NCI-H524 (cell line): ENCODE results near the gene NUP58.
A peak's percentile ranks its signal among the peaks of the same experiment; 100 is the strongest.

ENCODE experiments used
- DNase-seq, 2 experiments: peaks; one replicate each; lab custom pipeline; 2025; lab: John Stamatoyannopoulos, UW

The NUP58 gene, protein sequence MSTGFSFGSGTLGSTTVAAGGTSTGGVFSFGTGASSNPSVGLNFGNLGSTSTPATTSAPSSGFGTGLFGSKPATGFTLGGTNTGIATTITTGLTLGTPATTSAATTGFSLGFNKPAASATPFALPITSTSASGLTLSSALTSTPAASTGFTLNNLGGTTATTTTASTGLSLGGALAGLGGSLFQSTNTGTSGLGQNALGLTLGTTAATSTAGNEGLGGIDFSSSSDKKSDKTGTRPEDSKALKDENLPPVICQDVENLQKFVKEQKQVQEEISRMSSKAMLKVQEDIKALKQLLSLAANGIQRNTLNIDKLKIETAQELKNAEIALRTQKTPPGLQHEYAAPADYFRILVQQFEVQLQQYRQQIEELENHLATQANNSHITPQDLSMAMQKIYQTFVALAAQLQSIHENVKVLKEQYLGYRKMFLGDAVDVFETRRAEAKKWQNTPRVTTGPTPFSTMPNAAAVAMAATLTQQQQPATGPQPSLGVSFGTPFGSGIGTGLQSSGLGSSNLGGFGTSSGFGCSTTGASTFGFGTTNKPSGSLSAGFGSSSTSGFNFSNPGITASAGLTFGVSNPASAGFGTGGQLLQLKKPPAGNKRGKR

DNA sequence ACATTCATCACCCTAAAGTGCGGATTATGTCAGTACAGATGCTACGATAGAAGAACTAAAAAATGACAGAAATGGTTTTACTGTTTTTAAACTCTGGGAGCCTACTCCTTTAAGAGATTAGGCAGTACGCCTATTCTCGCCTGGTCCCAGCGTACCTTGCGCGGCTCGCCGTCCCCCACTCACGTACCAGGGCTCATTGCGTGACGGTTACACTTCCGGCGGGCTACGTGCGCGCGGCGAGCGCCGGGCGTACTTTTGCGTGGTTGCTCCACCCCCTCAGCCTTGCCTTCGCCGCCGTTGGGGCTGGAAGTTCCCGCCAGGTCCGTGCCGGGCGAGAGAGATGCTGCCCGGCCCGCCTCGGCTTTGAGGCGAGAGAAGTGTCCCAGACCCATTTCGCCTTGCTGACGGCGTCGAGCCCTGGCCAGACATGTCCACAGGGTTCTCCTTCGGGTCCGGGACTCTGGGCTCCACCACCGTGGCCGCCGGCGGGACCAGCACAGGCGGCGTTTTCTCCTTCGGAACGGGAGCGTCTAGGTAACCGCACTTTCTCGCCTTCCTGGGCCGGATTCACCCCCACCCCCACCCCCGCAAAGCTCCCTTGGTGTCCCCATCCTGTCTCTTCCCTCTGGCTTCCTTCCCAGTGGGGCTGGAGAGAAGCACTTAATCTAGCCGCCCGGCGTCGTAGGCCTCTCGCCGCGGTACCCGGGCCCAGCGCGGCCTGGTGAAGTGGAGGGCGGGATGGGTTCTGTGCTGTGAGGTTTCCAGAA is at the start of gene NUP58:
Gene NUP58 (plus strand): TSS at position 279 of the 767 bp plus-strand sequence. CDS start 149 bp downstream, at position 428.
- DNase-seq, result peak; percentile 96 to 98

DNA sequence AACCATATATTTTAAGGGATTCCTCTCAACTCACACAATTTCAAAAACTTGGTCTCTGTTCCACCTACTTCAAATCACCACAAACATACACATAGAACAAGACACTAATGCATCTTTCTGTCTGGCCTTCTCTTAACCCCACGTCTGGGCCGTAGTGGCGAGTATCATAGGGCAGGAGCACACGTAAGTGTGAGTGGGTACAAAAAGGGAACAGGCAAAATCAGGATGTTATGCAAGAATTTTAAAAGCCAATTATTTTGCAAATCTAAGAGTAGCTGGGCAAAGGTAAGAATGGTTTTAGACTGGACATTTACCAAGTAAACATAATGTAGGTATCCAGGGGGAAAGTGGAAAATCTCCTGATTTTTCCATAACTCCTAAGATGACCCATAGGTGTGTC is 49.2 kb upstream of the NUP58 start:
- no peak for DNase-seq

GRCh38 chr13:25252752-25253151 is 48.7 kb upstream of the NUP58 start:
- no peak for DNase-seq

- no peak for DNase-seq
These were observed 47.7 kb upstream of the NUP58 start for GRCh38 chr13:25253702-25254101.

GRCh38 chr13:25262261-25262660 is 39.2 kb upstream of the NUP58 start:
- no peak for DNase-seq

- no peak for DNase-seq
These were observed 34.7 kb upstream of the NUP58 start for GRCh38 chr13:25266706-25267105.

- DNase-seq, result peak; percentile 4 to 56
These were observed 33.7 kb upstream of the NUP58 start for GRCh38 chr13:25267715-25268114.

DNA sequence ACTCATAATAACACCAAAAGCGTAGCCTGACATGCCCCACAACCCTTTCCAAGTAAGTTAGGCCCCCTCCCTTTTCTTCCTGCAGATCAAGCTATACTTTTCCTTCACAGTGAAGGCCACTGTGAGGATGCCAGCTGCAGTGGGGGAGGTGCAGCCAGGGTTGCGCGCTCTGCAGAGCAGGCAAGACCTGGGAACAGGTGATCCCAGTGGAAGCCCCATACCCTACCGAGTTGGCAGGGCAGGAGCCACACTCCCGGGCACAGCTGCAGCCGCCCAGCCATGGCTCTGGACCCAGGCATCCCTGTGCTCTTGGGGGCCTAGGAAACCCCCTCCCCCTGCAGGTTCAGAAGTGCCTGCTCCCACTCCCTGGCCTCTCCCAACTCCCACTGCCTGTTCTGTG is 32.9 kb upstream of the NUP58 start:
- DNase-seq, result peak in 1 of 2 experiments; percentile 23

- DNase-seq, result no peak
These were observed 24.7 kb upstream of the NUP58 start for GRCh38 chr13:25276748-25277147.

DNA sequence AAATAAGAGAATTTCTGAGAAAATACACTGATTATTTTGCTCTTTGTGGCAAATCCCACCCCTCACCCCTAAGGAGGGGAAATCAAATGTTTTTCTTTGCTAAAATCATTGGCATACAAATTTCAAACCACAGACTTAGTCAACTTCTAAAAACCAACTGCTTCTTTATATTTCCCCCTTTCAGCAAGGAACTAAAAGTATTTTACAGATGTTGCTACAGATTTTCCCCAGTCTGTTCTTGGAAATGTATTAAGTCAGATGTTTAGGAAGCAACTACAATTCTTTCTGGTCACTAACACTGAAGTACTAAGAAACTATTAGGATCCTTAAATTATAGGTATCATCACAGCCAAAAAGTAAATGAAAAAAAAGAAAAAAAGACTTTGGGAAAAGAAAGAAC is 21.0 kb upstream of the NUP58 start:
- no peak for DNase-seq

DNA sequence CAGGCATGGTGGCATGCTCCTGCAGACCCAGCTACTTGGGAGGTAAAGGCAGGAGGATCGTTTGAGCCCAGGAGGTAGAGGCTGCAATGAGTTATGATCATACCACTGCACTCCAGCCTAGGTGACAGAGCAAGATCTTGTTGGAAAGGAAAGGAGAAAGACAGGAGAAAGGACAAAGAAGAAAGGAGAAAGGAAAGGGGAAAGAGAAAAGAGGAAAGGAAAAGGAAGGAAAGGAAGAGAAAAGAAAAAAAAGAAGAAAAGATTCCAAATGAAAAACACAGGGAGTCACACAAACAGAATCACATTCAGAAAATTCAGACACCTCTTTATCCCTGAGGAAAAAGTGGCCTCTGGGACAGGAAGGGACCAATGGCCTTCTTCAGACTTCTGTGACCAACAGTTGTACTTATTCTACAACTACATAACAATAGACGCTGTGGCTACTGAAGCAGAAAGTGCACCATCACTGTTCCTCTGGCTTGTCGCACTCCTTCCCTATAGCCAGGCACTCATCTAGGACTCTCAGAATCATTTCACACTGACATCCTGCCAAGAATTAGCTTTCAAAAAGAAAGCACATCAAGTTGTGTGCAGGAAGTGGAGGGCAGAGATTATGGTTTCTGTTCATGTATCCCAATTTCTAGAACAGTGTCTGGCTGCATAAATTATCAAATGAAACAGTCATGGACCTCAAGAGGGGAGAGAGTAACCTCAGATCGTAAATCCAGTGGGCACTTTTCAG is 20.1 kb upstream of the NUP58 start:
- no peak for DNase-seq

DNA sequence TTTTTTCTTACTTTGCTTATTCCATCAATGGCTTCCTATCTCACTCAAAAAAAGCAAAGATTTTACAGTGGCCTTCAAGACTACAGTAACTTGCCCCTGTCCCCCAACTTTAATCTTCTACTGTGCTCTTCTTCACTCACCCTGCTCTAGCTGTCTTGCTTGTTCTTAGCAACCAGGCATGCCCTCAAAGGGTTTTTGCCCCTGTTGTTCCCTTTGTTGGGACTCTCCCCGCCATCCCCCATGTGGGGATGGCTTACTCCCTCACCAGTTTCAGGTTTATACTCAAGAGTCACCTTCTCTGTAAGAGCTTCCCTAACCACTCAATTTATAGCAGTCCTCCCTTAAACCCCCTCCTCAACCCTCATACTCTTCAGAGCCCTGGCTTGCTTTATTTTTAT is 19.5 kb upstream of the NUP58 start:
- no peak for DNase-seq

GRCh38 chr13:25286308-25286968 is 15.0 kb upstream of the NUP58 start:
- peak; percentile 51 for DNase-seq

- DNase-seq, result peak; percentile 82 to 93
These were observed 14.2 kb upstream of the NUP58 start, which contains the start of gene MTMR6 for GRCh38 chr13:25286969-25287961. Gene MTMR6, minus strand, starts transcription at chr13:25287488. Its CDS starts 241 bp downstream, at chr13:25287247.

- no peak for DNase-seq
These were observed 12.5 kb upstream of the NUP58 start for GRCh38 chr13:25288966-25289365.

- peak; percentile 87 to 96 for DNase-seq
These were observed 9.7 kb upstream of the NUP58 start for GRCh38 chr13:25291691-25292090.

DNA sequence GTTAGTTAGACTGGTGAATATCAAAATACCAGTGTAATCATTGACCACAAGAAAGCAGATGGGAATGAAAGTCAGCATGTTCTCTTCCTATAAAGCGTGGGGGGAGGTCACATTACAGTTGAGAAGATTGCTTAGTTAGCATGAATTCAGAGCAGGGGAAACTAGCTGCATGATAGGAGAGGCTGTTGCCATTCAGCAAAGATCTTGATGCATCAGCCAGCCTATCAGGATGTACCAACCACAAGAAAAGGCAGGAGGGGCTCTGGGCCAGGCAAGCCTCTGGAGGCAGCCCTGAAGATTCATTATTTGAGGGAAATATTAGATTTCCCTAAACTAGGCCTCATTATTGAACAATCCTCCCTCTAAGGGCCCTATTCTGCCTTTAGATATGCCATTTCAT is 9.1 kb upstream of the NUP58 start:
- DNase-seq, result peak; percentile 92 to 98

DNA sequence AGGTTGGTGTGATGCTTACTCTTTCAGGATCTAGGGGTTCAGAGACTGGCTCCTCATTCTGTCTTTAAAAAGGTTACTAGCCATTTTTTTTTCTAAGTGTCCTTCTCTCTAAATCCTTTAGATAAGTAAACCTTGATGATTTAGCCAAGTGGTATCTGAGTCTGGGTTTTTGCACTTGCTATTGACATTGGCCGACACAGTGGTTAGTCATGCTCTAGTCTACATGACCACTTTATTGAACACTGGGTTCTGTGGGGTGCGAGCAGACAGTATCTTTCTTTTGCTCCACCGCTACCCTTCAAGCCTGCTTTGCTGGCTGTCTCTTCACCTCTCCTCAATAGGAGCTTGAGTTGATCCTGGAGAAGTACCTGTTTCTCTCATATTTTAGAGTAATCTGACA is 6.2 kb upstream of the NUP58 start:
- no peak for DNase-seq

DNA sequence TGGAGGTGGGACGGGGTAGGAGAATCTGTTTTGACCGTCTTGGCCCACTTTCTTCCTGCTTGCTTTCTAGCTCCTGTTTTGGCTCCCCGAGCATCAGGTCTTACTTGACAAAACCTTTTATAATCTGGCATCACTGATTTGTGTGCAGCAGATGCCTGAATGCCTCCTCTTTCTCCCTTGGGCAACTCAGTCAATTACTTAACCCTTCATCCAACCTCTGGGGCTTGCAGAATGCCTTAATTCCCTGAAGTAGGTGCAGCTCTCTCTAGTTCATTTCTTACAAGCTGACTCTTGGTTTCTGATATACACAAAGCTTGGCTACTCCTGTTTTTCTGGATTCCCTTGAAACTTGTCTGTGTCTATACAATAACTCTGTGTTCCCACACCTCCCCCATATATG is 5.7 kb upstream of the NUP58 start:
- peak in 1 of 2 experiments; percentile 29 for DNase-seq

DNA sequence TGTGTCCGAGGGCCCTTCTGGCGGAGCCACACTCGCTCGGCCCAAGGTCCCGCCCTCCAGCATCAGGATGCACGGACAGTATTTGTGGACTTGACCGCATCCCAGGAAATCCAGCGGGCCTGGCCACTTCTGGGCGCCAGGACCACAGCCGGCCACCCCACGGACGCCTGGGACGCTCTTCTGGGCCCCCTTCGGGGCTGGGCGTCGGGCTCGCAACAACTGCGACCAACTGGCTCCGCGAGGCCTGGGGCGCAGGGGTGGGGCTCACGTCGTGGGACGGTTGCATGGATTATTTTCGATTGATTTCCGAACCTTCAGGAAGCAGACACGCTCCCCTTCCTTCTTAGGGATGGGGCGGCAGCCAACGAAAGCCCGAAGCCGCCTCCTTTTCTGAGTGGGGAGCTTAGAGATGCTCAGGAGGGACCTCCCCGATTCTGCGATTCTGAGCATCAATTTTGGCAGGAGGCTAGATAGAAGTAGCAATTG is 521 bp upstream of the NUP58 start:
- DNase-seq, result peak in 1 of 2 experiments; percentile 68
